Measurements from ENCODE around the gene SF1.

- TF ChIP-seq, protein P1, sequence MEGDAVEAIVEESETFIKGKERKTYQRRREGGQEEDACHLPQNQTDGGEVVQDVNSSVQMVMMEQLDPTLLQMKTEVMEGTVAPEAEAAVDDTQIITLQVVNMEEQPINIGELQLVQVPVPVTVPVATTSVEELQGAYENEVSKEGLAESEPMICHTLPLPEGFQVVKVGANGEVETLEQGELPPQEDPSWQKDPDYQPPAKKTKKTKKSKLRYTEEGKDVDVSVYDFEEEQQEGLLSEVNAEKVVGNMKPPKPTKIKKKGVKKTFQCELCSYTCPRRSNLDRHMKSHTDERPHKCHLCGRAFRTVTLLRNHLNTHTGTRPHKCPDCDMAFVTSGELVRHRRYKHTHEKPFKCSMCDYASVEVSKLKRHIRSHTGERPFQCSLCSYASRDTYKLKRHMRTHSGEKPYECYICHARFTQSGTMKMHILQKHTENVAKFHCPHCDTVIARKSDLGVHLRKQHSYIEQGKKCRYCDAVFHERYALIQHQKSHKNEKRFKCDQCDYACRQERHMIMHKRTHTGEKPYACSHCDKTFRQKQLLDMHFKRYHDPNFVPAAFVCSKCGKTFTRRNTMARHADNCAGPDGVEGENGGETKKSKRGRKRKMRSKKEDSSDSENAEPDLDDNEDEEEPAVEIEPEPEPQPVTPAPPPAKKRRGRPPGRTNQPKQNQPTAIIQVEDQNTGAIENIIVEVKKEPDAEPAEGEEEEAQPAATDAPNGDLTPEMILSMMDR (IDR thresholded peaks at IDR 0.05) = no peak
- no peak for TF ChIP-seq POLR2A (IDR thresholded peaks at IDR 0.05)
Observed at GRCh38 chr11:64772303-64773018, 5.9 kb downstream of the SF1 start.
